GM19372 (cell line): Measurements from ENCODE around the gene MCF2L2.
"Not testable (repeated sequence)": the region's sequence is repeated elsewhere in the genome, so short reads cannot be mapped to it uniquely, and the experiment has no call there.

Experiments used
- ATAC-seq: cut with Tn5 transposase; IDR thresholded peaks from one replicate; pipeline ENCODE4 v1.9.1; 2021; ENCODE audit warnings: mild to moderate bottlenecking, low read depth, moderate library complexity; ENCODE audit not compliant: unreplicated experiment

MCF2L2 gene

DNA sequence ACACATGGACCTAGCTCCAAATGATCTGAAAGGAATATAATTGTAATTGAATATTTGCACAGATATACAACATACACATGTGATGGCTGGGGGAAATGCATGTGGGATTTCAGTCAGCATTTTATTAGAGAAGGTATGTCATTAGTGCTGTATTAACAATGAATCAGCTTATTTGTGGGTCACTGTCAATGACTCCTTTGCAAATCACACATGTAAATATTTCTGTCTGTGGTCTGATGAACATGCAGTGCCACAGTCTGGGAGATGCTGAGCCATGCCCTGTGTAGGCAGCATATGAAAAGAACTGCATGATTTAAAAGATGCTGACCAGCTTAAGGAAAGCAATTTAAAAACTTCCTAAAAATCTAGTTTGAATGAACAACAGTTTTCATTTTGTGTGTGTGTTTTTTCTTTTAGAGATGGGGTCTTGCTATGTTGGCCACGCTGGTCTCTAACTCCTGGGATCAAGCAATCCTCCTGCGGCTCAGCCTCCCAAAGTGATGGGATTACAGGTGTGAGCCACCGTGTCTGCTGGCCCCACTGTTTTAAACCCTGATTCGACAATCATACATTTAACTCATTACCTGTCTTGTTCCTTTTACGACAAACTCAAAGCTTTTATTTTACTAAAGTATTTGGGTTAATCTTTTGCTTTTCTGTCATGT is 176.2 kb downstream of the MCF2L2 start:
- ATAC-seq, result no peak

DNA sequence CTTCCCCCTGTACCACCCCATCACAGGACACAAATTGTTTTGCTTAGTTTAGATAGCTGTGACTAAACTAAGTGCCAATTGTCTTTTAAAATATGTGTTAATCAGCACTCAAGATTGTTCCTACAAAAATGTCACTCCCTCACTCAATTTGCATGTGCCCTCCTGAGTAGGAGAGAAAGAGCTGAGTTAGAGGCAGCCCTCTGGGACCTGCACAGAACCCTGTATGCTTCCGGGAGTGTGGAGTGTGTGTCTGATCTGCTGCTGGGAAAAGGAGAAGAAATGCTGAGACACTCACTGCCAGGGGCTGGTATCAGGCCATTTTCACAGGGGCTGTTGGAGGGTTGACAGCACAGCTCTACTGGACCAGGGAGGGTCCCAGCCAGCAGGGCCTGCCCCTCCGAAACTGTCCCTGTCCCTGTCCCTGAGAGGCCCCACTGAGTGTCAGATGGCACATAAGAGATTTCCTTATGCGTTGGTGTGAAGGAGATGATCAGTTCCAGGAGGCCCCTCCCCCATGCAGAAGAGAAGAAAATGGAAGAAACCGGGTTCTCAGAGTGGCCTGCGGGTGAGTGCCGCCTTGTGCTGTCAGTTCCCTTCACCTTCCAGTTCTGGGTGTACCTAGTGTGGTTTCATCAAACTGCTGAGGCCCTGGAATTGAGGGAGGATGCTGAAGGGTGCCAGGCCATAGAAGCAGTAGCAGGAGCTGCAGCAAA is 179.3 kb downstream of the MCF2L2 start:
- ATAC-seq, result no peak

DNA sequence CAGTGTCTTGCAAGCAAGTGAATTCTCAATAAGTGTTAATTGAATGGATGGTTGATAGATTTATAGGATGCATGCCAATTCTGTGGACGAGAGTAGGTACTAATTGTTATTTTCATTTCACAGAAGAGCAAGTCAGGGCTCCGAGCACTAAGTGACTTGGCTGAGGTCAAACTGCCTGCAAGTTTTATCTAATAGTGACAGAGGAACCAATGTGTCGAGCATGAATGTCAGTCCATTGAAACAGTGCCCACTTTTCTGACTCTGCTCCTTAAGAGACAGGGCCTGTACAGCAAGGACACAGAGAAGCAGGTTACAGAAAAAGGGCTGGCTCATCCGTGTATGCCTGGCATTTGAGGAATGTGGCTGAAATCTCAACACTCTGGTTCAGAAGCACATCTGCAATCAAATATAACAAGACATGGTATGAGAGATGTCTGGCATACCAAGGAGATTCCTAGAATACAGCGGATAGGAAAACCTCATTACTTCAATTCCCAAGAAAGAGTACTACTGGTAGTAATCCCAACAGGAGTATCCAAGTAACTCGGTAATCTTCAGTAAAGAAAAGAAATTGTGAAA is 181.3 kb downstream of the MCF2L2 start:
- ATAC-seq, result no peak

DNA sequence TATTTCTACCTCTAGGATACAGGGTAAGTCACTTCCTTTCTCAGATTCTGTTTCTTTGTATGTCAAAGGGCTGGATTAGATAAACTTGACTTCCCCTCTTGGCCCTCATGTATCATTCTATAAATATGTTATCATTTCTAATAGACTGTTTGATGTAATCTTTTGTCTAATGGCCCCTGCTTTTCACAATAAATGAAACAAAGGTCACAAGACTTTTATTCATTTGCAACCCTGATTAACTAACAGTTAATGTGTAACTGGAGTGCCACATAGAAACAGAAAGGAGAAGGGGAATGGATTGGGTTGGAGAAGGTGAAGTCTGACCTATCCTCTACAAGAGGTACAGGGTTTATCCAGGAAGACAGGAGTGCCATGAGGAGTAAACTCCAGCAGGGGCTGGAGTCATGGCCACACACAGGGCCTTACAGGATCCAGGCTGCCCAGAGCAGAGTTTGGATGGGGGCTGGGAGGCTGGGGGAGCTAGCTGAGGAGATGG is 183.4 kb downstream of the MCF2L2 start:
- ATAC-seq, result no peak

GRCh38 chr3:183244219-183244618 is 184.2 kb downstream of the MCF2L2 start:
- ATAC-seq, result no peak

GRCh38 chr3:183242431-183242830 is 186.0 kb downstream of the MCF2L2 start:
- ATAC-seq, result no peak

DNA sequence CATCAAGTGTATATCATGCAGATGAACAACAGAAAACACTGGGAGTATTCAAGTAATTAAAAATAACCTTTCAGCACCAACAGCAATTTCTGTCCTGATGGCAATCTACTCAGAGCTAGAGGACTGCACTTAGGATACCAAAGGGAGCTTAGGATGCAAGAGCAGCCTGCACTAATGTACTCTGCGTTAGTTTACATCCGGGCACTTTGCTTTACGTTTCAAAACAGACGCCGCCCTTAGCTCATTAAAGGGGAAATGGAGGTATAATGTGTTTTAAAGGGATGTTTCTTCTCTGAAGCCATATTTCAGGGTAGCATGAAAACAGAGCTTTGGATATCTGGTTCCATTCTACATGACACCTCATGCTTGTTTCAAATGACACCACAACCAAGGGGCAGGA is 189.4 kb downstream of the MCF2L2 start:
- ATAC-seq, result no peak

DNA sequence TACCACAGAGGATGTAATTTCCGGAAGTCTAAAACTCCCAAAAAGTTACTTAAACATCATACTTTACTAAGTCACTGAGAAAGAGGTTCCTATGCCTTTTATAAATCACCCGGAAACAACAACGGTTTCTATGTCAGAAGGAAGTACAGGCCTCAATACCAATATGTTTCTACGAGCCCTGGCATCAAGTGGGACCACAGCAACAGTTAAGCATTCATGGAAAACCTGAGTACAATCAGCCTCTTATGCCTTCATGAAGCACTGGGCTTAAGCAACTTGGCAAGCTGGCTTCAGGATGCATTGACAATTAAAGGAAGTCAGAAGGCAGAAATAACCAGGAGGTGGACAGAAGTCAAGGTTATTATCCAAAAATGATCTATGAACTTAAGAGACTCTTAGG is 194.5 kb downstream of the MCF2L2 start:
- no peak for ATAC-seq

- ATAC-seq, result no peak
Observed at GRCh38 chr3:183230826-183231225, 197.6 kb downstream of the MCF2L2 start.

DNA sequence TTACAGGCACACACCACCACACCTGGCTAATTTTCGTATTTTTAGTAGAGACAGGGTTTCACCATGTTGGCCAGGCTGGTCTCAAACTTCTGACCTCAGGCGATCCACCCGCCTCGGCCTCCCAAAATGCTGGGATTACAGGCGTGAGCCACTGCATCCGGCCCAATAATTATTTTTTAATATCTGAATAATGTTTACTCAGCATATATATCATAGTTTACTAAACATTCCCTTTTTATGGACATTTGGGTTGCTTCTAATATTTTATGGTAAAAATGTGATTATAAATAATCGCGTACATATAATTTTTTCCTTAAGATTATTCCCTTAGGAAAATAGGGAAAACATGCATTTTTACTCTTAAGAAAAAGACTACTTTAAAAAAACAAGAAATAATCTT is 198.2 kb downstream of the MCF2L2 start:
- ATAC-seq, result not testable (repeated sequence)

DNA sequence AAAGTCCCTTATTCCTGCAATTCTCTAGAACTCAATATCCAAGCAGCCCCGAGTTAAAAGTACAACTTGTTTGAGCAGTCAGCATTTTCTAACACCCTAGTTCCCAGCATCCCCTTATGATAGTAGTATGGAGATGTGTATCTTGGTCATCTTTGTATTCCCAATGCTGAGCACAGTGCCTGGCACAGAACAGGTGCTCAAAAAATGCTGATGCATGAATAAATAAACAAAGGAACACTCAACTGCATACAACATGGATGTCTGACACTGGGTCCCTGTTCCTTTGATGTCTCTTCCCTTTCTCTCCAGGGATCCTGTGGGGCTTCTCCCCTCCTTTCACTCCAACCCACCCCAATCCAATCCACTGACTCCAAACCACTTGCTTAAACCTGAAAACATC is 199.2 kb downstream of the MCF2L2 start:
- ATAC-seq, result no peak

DNA sequence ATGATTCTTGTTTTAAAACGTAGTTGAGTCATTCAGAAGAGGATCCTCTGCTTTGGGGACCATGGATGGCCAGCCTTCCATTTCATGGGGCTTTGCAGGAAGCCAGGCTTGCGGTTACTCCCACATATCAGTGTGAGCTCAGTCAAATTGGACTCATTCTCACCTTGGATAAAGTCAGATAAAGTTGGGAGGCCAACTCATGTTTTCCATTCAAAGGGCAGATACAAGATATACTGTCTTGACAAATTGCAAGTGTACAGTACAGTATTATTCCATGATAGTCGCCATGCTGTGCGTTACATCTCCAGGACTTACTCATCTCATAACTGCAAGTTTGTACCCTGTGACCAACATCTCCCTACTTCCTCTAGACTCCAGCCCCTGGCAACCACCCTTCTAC is 200.8 kb downstream of the MCF2L2 start:
- ATAC-seq, result no peak

DNA sequence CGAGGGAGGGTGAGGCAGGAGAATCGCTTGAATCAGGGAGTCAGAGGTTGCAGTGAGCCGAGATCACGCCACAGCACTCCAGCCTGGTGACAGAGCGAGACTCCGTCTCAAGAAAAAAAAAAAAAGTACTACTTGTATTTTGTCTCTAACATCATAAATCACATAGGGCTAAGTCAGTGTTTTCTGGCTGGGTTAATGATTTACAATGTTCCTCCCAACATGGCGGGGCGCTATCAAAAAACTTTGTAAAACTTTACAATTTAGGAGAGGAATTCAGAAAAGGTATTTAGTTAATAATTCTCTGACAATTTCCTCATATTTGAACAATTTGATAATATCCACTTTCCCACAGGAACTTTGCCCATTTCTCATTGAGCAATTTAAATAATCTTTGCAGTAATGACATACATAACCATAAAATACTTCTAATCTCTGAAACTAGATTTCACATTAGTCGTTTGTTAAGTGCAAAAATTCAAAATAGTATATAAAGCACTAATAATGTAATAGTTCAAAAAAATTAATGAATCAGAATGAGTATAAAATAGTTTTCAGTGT is 202.0 kb downstream of the MCF2L2 start:
- ATAC-seq, result no peak

- no peak for ATAC-seq
Observed at GRCh38 chr3:183224180-183224970, 204.0 kb downstream of the MCF2L2 start.

DNA sequence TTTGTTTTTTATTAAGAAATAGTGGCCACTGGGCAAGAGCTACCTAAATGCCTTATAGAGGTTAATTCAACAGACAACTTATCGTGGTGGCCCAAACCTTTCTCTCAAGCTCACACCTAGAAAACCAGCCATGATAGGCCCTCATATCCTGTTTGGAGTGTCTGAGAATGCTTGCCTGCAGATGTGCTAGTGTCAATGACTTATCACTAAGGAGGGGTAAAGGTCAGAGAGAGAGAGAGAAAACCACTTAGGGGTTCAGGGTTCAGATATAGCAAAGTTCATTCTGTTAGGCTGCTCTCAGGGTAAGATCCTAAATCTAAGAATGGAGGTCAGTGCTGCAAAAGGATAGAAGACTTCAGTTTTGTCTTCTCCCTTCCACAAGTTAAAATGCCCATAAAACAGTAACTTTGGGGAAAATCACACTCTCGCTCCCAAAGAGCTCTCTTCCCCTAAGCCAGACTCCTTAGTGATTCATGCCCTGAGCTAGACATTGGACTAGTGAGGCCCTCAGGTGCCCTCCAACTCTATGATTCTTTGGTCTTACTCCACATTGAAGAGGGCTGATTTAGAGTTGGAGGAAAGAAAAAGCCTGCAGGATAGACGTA is 205.7 kb downstream of the MCF2L2 start:
- ATAC-seq, result no peak

DNA sequence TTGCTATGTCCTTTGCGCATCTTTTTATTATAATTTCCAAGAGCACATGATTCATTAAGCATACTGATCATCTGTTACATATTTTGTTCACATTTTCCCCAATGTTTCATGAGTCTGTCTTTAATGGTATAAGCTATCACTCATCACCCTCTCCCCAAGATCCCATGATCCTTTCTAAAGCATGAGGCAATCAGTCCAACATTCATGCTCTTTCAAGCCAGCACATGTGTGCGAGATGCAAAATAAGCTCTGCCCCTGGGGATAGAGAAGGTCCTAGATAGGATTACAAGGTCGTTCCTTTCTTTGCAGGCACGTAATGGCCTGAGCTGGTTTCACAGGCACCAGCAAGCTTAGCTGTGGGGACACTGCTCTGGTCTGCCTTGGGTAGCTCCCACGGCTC is 207.6 kb downstream of the MCF2L2 start:
- ATAC-seq, result no peak

GRCh38 chr3:183218826-183219225 is 209.6 kb downstream of the MCF2L2 start:
- no peak for ATAC-seq

DNA sequence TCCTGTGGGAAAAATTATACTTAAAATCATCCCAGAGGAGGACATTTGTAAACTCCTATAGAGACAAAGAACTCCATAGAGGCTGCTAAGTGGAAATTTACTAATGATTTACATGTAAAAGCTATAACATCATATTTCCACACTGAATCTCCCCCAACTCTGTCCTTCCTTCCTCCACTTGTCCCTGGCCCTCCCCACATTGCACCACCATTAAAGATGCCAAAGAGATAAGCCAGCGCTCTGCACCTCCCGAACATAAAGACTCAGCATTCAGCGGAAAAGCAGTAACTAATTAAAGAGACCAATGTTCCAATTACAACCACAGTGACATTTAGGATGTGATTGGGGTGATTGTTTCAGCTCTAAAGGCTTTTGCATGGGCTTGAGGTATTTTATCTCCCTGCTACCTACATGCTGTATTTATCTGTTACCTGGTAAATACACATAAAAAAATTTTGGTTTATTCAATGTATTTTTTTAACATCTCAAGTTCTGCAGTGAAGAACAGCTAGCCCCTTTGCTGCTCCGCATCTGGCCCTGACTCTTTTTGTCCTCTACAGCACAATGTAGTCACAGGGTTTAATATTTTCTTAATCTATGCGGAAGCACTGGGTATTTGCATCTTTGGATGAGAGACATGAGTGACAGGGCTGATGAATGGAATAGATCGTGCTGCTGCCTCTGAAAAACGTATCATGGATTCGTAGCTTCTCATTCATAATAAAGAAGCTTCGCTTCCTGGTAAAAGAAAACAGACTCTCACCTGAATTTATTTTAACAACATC is 210.7 kb downstream of the MCF2L2 start:
- ATAC-seq, result no peak

GRCh38 chr3:183215591-183216202 is 212.7 kb downstream of the MCF2L2 start:
- no peak for ATAC-seq
